Measurements from ENCODE around the gene COL6A5. TPM values are rescaled to one million over a fixed set of nuclear protein-coding genes. Genes with fewer than 3 reads are reported as not detected.

Gene COL6A5
- polyA plus RNA-seq, 1 of the 3 experiments (the other 2 are of a cell fraction): not detected

GRCh38 chr3:130514681-130515080, 169.2 kb downstream of the COL6A5 start:
- ChIA-PET POLR2A (no interaction called here), CTCF (interaction anchor here (1.3 kb wide), 1 partner anchor 24 kb away, joined by 5 read pairs; no protein-coding TSS in a partner anchor)
- no peaks in the 10 kb centered on the region for H4K20me1 ChIP-seq (ENCODE audit: insufficient read depth)
- H3K4me2 ChIP-seq: no peak overlapping the region
- H3K4me1 ChIP-seq (ENCODE audit: control insufficient read depth in 1 of 2, insufficient read depth in 2 of 2, low read depth in 1 of 2, low read length in 1 of 2): no peaks in the 10 kb centered on the region
- no peak overlapping the region for H3K9ac ChIP-seq
- H3K27ac ChIP-seq (ENCODE audit: low read depth in 2 of 2, low read length in 1 of 2): no peak overlapping the region
- TF ChIP-seq NFIC (IDR thresholded peaks at IDR 0.05; ENCODE audit: borderline replicate concordance): no peak
- no peak for TF ChIP-seq USF1 (IDR thresholded peaks at IDR 0.05; ENCODE audit: borderline replicate concordance, low read depth)
- no peak for TF ChIP-seq REST (IDR thresholded peaks at IDR 0.05; ENCODE audit: low read depth, low read length)
- 0% methylated on average over 1 of the region's 1 CpG for WGBS (ENCODE audit: low lambda C conversion rate)
- no peaks in the 10 kb centered on the region for H3K36me3 ChIP-seq (replicated peaks in 1 of 2; ENCODE audit: control insufficient read depth in 1 of 2, insufficient read depth in 2 of 2, low read length in 1 of 2)
- no peaks in the 10 kb centered on the region for H3K9me3 ChIP-seq
- no peak overlapping the region for H2AFZ ChIP-seq (ENCODE audit: low read depth)
- no peaks in the 10 kb centered on the region for H3K27me3 ChIP-seq (ENCODE audit: insufficient read depth)
- no peak for DNase-seq
- H3K79me2 ChIP-seq (ENCODE audit: insufficient read depth): no peaks in the 10 kb centered on the region
- no peaks in the 10 kb centered on the region for H3F3A ChIP-seq (replicated peaks; ENCODE audit: insufficient read depth)
- H3K9me2 ChIP-seq: no peaks in the 10 kb centered on the region
- no peak overlapping the region for H3K4me3 ChIP-seq (ENCODE audit: low read depth in 2 of 2, low read length in 1 of 2)

DNA sequence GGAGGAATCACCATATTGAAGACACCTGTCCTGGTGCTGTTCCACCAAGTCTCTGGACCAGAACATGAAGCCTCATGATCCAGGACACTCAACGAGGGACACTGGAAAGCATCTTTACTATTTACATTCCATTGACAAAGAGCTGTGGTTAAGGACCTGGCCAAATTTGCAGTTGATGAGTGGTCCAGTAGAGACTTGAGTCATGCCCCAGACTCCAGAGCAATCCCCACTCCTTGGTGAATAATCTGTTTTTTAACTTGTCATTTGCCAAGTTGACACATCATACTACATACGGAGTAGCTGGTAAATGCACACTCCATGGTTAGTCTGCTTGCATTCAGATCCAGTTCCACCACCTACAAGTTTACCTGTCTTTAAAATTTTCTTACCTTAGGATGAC, 170.3 kb downstream of the COL6A5 start:
- Histone ChIP-seq H3K27ac (ENCODE audit: low read depth in 2 of 2, low read length in 1 of 2) (no peak overlapping the region), H4K20me1 (ENCODE audit: insufficient read depth) (no peaks in the 10 kb centered on the region), H3K27me3 (ENCODE audit: insufficient read depth) (no peaks in the 10 kb centered on the region), H3K36me3 (replicated peaks in 1 of 2; ENCODE audit: control insufficient read depth in 1 of 2, insufficient read depth in 2 of 2, low read length in 1 of 2) (no peaks in the 10 kb centered on the region), H3K4me1 (ENCODE audit: control insufficient read depth in 1 of 2, insufficient read depth in 2 of 2, low read depth in 1 of 2, low read length in 1 of 2) (no peaks in the 10 kb centered on the region), H3K9ac (no peak overlapping the region), H3K4me2 (no peak overlapping the region), H3K4me3 (ENCODE audit: low read depth in 2 of 2, low read length in 1 of 2) (no peak overlapping the region), H3K79me2 (ENCODE audit: insufficient read depth) (no peaks in the 10 kb centered on the region), H2AFZ (ENCODE audit: low read depth) (no peak overlapping the region), H3K9me2 (no peaks in the 10 kb centered on the region), H3K9me3 (no peaks in the 10 kb centered on the region), H3F3A (replicated peaks; ENCODE audit: insufficient read depth) (no peaks in the 10 kb centered on the region)
- WGBS (ENCODE audit: low lambda C conversion rate): 13% methylated on average over 2 of the region's 2 CpGs
- ChIA-PET POLR2A (no interaction called here), CTCF (interaction anchor here (0.5 to 2.0 kb wide), 2 partner anchors 124 to 239 kb away, joined by 3 to 10 read pairs; no protein-coding TSS in a partner anchor)
- DNase-seq: no peak
- TF ChIP-seq, protein P1, sequence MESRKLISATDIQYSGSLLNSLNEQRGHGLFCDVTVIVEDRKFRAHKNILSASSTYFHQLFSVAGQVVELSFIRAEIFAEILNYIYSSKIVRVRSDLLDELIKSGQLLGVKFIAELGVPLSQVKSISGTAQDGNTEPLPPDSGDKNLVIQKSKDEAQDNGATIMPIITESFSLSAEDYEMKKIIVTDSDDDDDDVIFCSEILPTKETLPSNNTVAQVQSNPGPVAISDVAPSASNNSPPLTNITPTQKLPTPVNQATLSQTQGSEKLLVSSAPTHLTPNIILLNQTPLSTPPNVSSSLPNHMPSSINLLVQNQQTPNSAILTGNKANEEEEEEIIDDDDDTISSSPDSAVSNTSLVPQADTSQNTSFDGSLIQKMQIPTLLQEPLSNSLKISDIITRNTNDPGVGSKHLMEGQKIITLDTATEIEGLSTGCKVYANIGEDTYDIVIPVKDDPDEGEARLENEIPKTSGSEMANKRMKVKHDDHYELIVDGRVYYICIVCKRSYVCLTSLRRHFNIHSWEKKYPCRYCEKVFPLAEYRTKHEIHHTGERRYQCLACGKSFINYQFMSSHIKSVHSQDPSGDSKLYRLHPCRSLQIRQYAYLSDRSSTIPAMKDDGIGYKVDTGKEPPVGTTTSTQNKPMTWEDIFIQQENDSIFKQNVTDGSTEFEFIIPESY (IDR thresholded peaks at IDR 0.05; ENCODE audit: borderline replicate concordance, low read depth): no peak
- TF ChIP-seq USF2 (IDR thresholded peaks at IDR 0.05; ENCODE audit: borderline replicate concordance, low read depth, low read length): no peak
- TF ChIP-seq GATA2 (CRISPR knock-in tag; IDR thresholded peaks at IDR 0.05): no peak
- TF ChIP-seq FOXM1 (IDR thresholded peaks at IDR 0.05; ENCODE audit: low read depth): no peak
- TF ChIP-seq EZH2phosphoT487 (IDR thresholded peaks at IDR 0.05; ENCODE audit: borderline replicate concordance, low read depth): no peak
- no peak for TF ChIP-seq POLR2AphosphoS5 (IDR thresholded peaks at IDR 0.05; ENCODE audit: low read depth, low read length)
- no peak for TF ChIP-seq RXRA (IDR thresholded peaks at IDR 0.05; ENCODE audit: borderline replicate concordance, low read depth)
- TF ChIP-seq RCOR1 (IDR thresholded peaks at IDR 0.05; ENCODE audit: low read length): no peak
- no peak for TF ChIP-seq TEAD4 (IDR thresholded peaks at IDR 0.05; ENCODE audit: borderline replicate concordance, insufficient read depth)
- no peak for TF ChIP-seq REST (IDR thresholded peaks at IDR 0.05; ENCODE audit: low read depth, low read length)
- no peak for TF ChIP-seq USF1 (IDR thresholded peaks at IDR 0.05; ENCODE audit: borderline replicate concordance, low read depth)
- no peak for TF ChIP-seq GABPA (IDR thresholded peaks at IDR 0.05; ENCODE audit: low read depth)
- TF ChIP-seq SMC3 (IDR thresholded peaks at IDR 0.05; ENCODE audit: low read depth, low read length): no peak

Measured in SK-N-SH (cell line).